Measurements from ENCODE around the gene EYA2.

The EYA2 gene

DNA sequence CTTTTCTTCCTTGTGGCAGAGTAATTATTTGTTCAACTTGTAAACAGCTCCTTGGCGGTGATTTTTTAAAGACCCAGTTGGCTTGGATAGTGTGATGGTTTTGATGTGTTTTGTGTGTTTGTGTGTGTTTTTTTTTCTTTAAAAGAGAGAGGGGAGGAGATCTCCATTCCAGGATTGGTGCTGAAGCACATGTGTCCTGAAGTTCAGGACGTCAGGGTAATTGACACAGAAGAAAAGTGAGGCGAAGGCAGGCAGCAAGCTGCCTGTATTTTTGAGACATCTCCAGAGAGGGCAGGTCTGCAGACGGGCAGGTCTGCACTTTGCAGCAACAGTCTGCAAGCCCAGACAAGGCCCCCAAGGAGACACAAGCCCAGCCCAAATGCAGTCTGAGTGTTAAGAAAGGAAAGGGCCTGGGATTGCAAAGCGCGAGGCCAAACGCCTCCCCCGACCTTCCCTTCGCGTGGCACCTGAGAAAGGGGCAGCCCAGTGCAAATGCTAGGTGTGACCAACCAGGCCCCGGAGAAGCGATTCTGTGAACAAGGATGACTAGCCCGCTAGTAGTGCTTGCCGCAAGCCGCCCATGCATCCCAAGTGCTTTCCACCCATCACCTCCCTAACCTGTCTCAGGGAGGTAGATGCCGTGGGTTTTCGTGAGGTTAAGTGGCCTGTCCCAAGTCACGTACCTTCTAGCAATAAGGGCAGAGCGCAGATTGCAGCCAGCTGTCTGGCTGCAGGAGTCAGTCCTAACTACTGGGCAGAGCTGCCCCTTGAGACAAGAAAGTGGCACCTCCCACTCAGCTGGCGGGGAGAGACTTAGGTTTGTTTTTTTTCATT is 231.3 kb downstream of the EYA2 start:
- DNase-seq = no peak

- no peak for DNase-seq
Observed at GRCh38 chr20:47126709-47127108, 232.1 kb downstream of the EYA2 start.

DNA sequence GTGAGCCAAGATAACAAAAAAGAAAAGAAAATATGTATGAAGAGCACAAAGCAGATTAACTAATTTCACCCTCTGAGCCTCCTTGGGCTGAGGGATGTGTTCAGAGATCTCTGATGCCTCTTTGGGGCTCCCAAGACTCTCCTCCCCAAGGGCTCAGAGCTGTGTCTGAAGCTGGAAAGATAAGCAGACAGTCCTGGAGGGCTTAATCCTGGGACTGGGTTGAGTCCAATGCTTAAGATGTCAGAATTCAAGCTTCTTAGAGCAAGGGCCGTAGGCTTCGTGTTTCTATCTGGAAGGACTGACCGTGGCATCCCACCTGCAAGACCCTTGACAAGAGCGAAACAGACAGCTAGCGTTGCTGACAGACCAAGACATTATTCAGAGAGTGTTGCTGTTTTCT is 232.9 kb downstream of the EYA2 start:
- DNase-seq = no peak

GRCh38 chr20:47127999-47128398 is 233.4 kb downstream of the EYA2 start:
- no peak for DNase-seq

- DNase-seq = no peak
Observed at GRCh38 chr20:47129306-47129705, 234.7 kb downstream of the EYA2 start.

GRCh38 chr20:47133809-47134456 is 239.3 kb downstream of the EYA2 start:
- no peak for DNase-seq

GRCh38 chr20:47136782-47137181 is 242.1 kb downstream of the EYA2 start:
- no peak for DNase-seq

DNA sequence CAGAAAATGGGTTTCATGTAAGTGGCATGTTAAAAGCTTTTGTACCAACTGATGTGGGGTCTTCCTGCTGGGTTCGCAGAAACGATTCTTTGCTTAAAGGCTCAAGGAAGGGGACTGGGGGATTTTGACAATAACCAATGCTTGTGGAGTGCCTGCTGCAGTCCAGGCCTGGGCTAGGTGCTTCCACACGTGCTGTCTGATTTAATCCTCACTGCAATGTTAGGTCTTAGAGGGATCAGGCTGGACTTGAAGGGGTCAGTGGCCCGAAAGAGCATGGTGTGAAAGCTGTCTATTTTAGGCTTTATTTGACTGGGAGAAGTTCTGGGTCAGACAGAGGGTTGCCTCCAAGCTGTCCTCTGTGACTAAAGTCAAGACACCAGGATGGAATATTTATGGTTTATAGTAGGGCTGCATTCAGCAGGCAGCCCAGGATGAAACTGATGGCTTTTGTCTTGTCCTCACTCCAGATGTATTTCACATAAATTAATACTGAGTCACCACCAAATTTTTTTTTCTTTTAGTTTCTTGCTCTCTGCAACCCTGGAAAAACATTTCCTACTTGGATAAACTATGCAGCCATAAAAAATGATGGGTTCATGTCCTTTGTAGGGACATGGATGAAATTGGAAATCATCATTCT is 242.7 kb downstream of the EYA2 start:
- DNase-seq = no peak

GRCh38 chr20:47139934-47140535 is 245.4 kb downstream of the EYA2 start:
- no peak for DNase-seq

DNA sequence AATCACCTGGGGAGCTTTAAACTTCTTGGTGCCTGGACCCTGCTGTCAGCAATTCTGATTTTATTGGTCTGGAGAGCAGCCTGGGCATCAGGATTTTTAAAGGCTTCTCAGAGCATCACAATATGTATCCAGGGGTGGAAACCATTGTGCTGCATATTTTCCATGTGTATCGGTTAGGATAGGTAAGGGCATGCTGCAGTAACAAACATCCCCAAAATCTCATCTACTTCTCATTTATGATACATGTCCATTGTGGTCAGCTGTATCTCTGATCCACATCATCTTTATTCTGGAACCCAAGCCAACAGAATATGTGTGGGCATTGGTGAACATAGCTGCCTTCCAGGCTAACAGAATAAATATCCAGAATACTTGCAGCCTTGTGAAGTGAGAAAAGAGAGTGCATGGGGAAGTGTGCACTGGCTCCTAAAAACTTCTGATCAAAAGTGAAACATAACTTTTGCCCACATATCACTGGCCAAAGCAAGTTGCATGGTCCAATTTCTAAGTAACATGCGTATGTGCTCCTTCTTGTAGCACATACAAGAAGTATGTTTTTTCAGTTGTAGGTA is 246.8 kb downstream of the EYA2 start:
- no peak for DNase-seq

DNA sequence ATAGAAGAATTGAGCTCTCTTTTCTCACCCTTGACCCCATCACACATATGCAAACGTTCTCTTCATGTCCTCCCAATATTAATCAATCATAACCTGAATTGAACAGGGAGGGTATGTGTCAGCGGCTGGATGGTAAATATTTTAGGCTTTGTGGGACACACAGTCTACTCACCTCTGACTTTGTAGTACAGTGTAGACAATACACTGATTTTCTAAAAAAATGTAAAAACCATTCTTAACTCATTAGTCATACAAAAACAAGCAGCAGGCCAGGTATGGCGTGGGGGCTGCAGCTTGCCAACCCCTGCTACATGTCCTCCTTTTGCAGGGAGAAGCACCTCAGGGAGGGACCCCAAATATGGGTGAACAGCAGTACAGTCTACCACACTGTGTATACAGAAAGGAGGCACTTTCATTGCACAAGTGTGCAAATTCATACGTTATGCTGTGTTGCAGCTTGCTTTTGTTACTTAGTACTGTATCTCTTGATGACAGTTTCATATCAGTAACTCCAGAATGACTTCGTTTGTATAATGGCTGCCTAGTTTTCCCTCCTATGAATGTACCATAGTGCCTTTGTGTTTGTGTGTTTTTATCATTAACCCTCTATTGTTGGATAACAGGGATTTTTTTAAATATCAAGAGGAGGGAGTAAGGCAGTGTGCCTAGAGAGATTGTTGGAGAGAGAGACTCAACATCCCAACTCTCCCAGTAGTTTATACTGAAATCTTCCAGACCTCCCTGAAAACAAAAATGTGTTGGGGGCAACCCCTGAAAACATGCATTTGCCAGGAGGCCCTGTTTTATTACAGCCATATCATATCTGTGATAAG is 247.5 kb downstream of the EYA2 start:
- no peak for DNase-seq

- no peak for DNase-seq
Observed at GRCh38 chr20:47142774-47143170, 248.1 kb downstream of the EYA2 start.

DNA sequence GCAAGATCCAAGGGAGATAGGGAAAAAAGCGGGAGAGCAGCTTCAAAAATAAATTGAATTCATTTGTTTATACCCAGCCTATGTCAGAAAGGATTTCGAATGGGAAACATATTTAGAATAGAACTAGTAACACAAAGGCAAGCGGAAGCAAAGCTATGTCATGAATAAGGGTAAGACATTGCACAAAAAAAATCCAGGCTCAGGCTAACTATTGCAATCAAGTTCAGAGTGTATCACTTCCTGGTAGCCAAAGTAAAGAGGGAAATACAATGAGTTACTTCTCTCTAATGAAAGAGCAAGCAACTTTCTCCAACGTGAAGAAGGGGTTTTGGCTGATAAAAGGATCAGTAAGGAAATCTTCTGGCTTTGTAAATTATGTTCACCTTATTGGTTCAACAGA is 249.0 kb downstream of the EYA2 start:
- DNase-seq = no peak

DNA sequence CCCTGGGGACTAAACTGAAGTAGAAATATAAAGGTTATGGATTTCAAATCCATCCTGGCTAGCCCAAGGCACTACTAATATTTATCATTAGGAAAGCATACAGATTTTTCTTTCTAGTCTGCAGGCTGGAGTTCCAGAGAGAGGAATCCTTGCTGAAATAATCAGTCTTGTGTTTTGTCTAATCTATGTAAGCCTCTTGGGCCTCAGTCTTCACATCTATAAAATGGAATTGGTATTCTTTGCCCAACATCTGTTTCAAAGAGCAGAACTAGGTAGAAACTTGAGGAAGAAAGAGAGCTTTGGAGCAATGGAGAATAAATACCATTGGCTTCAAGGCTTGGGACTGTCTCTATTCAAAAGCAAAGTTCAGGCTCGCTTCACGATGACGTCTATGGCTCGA is 249.8 kb downstream of the EYA2 start:
- no peak for DNase-seq

GRCh38 chr20:47146686-47147085 is 252.0 kb downstream of the EYA2 start:
- DNase-seq = no peak

DNA sequence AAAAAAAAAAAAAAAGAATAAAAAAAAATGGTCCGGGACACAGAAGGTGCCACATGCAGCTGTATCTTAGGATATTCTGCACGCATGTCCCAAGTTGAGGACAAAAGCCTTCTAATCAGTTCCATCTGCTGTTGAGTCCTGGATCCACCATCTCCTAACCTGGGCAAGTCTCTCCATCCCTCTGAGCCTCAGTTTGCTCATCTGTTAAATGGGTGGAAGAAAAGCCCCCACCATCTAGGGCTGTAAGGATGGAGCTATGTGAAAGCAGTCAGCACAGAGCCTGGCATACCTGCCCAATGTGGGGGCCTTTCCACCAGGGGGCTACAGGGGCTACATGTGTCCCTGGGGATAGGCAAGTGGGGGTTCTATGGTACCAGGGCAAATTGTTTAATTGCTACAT is 253.4 kb downstream of the EYA2 start:
- DNase-seq = no peak

- DNase-seq = no peak
Observed at GRCh38 chr20:47149939-47150338, 255.3 kb downstream of the EYA2 start.

DNA sequence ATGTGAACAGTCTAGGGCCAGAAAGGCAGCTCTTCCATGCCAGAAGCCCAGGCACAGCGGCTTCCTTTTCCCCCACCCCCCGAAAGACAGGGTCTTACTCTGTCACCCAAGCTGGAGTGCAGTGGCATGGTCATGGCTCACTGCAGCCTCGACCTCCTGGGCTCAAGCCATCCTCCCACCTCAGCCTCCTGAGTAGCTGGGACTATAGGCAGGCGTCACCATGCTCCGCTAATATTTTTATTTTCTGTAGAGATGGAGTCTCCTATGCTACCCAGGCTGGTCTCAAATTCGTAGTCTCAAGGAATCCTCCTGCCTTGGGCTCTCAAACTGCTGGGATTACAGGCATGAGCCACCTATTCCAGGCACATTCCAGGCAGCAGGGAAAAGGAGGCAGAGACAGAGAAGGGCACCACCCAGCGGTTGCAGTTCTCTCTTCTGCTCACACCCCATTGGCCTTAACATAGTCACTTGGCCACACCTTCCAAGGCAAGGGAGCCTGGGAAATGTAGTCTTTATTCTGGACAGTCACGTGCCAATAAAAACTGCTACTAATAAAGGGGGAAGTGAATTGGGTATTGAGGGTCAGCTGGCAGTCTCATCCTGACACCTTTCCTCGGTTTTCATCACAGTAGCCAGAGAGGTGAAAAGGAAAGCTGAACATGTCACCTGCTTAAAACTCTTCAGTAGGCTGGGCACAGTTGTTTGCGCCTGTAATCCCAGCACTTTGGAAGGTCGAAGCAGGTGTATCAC is 255.9 kb downstream of the EYA2 start:
- peak; percentile 43 for DNase-seq

DNA sequence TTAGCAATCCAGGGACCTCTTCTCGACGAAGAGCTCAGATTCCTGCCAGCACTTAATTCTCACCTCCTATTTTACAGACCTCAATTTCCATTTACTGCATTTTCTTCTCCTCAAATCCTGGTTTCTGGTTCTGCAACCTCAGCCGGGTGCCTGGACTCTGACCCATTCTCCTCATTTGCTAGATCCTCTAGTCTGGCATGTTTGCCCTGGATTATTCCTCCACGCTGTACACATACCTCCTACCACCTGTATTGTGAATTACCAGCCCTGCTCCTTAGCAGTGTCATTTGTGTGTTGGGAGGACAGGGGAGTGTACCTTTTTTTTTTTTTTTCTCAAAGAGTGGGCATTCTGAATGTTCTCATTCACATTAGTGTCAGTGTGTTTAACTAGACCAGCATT is 257.4 kb downstream of the EYA2 start:
- DNase-seq = no peak

- DNase-seq = no peak
Observed at GRCh38 chr20:47154089-47154488, 259.4 kb downstream of the EYA2 start.

- no peak for DNase-seq
Observed at GRCh38 chr20:47156301-47157137, 261.9 kb downstream of the EYA2 start.
